ENCODE results near the gene TGFBR2.

The TGFBR2 gene

GRCh38 chr3:30675006-30675405 lies 68.6 kb downstream of the TGFBR2 start:
- DNase-seq = no peak

- DNase-seq = no peak
Observed at GRCh38 chr3:30675774-30676173, 69.4 kb downstream of the TGFBR2 start.

- no peak for DNase-seq
Observed at GRCh38 chr3:30676424-30677346, 70.3 kb downstream of the TGFBR2 start.

- DNase-seq = no peak
Observed at GRCh38 chr3:30677347-30677685, 70.9 kb downstream of the TGFBR2 start.

- DNase-seq = no peak
Observed at GRCh38 chr3:30679045-30679444, 72.6 kb downstream of the TGFBR2 start.

- no peak for DNase-seq
Observed at GRCh38 chr3:30680789-30681648, 74.6 kb downstream of the TGFBR2 start.

- no peak for DNase-seq
Observed at GRCh38 chr3:30681649-30682211, 75.3 kb downstream of the TGFBR2 start.

- DNase-seq = no peak
Observed at GRCh38 chr3:30682434-30683155, 76.2 kb downstream of the TGFBR2 start.

- DNase-seq = no peak
Observed at GRCh38 chr3:30683769-30684168, 77.4 kb downstream of the TGFBR2 start.

GRCh38 chr3:30684356-30684755 lies 78.0 kb downstream of the TGFBR2 start:
- DNase-seq = no peak

- no peak for DNase-seq
Observed at GRCh38 chr3:30685267-30685667, 78.9 kb downstream of the TGFBR2 start.

- no peak for DNase-seq
Observed at GRCh38 chr3:30686176-30686575, 79.8 kb downstream of the TGFBR2 start.

GRCh38 chr3:30686799-30687198 lies 80.4 kb downstream of the TGFBR2 start:
- DNase-seq = no peak

GRCh38 chr3:30687930-30688570 lies 81.6 kb downstream of the TGFBR2 start:
- no peak for DNase-seq

GRCh38 chr3:30688776-30689641 lies 82.6 kb downstream of the TGFBR2 start:
- DNase-seq = no peak

GRCh38 chr3:30690199-30690598 lies 83.8 kb downstream of the TGFBR2 start:
- DNase-seq = no peak

GRCh38 chr3:30691249-30691880 lies 85.0 kb downstream of the TGFBR2 start:
- no peak for DNase-seq

- no peak for DNase-seq
Observed at GRCh38 chr3:30691944-30692343, 85.5 kb downstream of the TGFBR2 start.

GRCh38 chr3:30692498-30693130 lies 86.2 kb downstream of the TGFBR2 start:
- no peak for DNase-seq

GRCh38 chr3:30693470-30694120 lies 87.2 kb downstream of the TGFBR2 start:
- DNase-seq = peak in 1 of 4 experiments; percentile 4
